GM12873 (cell line): ENCODE measurements around the gene SORL1.

Source experiments
- CTCF ChIP-seq: IDR thresholded peaks from 2 replicates; pipeline ENCODE4 v1.5.1; 2012; ENCODE audit warnings: low read depth, mild to moderate bottlenecking, moderate library complexity, low read length, control low read depth; ENCODE audit not compliant: insufficient read depth; ENCODE audit errors: missing control alignments

Gene SORL1

GRCh38 chr11:121672630-121673487, 220.7 kb downstream of the SORL1 start:
- no peak for TF ChIP-seq CTCF

- TF ChIP-seq CTCF: no peak
Measured at GRCh38 chr11:121681550-121682268, 229.6 kb downstream of the SORL1 start.
